Measurements from ENCODE around the gene PBX1. TPM values are rescaled to one million over a fixed set of nuclear protein-coding genes. Genes with fewer than 3 reads are reported as not detected.

Gene PBX1
- total and polyA plus RNA-seq, 2 experiments from 2014 or later = 40.0 to 104 TPM

GRCh38 chr1:164895026-164895912, 336.3 kb downstream of the PBX1 start:
- Histone ChIP-seq H3K4me2 (no peak overlapping the region), H3K79me2 (replicated peaks; ENCODE audit: insufficient read depth) (no peaks in the 10 kb centered on the region), H4K20me1 (replicated peaks; ENCODE audit: insufficient read depth) (no peaks in the 10 kb centered on the region), H2AFZ (no peak overlapping the region), H3K9me2 (ENCODE audit: insufficient read depth) (0 out of 2 replicates have a peak, but pooled peaks cover 4% of the 10 kb centered on the region), H3K36me3 (ENCODE audit: insufficient read depth) (no peaks in the 10 kb centered on the region), H3K4me3 (no peak overlapping the region), H3F3A (replicated peaks; ENCODE audit: low read depth) (no peaks in the 10 kb centered on the region), H3K27me3 (ENCODE audit: insufficient read depth) (no peaks in the 10 kb centered on the region), H3K27ac (ENCODE audit: low read depth) (no peak overlapping the region), H3K4me1 (ENCODE audit: insufficient read depth) (no peaks in the 10 kb centered on the region)
- peaks cover 5% of the 10 kb centered on the region; the same call in 1 of the 3 replicates for H3K9me3 Mint-ChIP-seq
- H3K36me3 Mint-ChIP-seq (ENCODE audit: low read depth) = no peaks in the 10 kb centered on the region; the same call in 2 of the 3 replicates
- TF ChIP-seq CTCF (conservative IDR thresholded peaks at IDR 0.05; ENCODE audit: low read depth in 2 of 2) (no peak), NANOG (IDR thresholded peaks at IDR 0.05; ENCODE audit: borderline replicate concordance) (no peak), CREB1 (CRISPR knock-in tag; IDR thresholded peaks at IDR 0.05; ENCODE audit: low read depth) (no peak), EZH2 (IDR thresholded peaks at IDR 0.05; ENCODE audit: low read depth, unreplicated experiment) (no peak), ZNF331 (CRISPR knock-in tag; IDR thresholded peaks at IDR 0.05; ENCODE audit: low read depth) (no peak), ZNF114 (CRISPR knock-in tag; IDR thresholded peaks at IDR 0.05) (no peak), REST (IDR thresholded peaks at IDR 0.05; ENCODE audit: unreplicated experiment) (no peak), STAT1 (IDR thresholded peaks at IDR 0.05; ENCODE audit: unreplicated experiment) (no peak), ETS1 (IDR thresholded peaks at IDR 0.05) (no peak), JUNB (IDR thresholded peaks at IDR 0.05; ENCODE audit: unreplicated experiment) (no peak), EZH2phosphoT487 (IDR thresholded peaks at IDR 0.05; ENCODE audit: unreplicated experiment) (no peak), POLR2AphosphoS5 (IDR thresholded peaks at IDR 0.05; ENCODE audit: low read depth) (no peak)
- TF ChIP-seq, protein P1, sequence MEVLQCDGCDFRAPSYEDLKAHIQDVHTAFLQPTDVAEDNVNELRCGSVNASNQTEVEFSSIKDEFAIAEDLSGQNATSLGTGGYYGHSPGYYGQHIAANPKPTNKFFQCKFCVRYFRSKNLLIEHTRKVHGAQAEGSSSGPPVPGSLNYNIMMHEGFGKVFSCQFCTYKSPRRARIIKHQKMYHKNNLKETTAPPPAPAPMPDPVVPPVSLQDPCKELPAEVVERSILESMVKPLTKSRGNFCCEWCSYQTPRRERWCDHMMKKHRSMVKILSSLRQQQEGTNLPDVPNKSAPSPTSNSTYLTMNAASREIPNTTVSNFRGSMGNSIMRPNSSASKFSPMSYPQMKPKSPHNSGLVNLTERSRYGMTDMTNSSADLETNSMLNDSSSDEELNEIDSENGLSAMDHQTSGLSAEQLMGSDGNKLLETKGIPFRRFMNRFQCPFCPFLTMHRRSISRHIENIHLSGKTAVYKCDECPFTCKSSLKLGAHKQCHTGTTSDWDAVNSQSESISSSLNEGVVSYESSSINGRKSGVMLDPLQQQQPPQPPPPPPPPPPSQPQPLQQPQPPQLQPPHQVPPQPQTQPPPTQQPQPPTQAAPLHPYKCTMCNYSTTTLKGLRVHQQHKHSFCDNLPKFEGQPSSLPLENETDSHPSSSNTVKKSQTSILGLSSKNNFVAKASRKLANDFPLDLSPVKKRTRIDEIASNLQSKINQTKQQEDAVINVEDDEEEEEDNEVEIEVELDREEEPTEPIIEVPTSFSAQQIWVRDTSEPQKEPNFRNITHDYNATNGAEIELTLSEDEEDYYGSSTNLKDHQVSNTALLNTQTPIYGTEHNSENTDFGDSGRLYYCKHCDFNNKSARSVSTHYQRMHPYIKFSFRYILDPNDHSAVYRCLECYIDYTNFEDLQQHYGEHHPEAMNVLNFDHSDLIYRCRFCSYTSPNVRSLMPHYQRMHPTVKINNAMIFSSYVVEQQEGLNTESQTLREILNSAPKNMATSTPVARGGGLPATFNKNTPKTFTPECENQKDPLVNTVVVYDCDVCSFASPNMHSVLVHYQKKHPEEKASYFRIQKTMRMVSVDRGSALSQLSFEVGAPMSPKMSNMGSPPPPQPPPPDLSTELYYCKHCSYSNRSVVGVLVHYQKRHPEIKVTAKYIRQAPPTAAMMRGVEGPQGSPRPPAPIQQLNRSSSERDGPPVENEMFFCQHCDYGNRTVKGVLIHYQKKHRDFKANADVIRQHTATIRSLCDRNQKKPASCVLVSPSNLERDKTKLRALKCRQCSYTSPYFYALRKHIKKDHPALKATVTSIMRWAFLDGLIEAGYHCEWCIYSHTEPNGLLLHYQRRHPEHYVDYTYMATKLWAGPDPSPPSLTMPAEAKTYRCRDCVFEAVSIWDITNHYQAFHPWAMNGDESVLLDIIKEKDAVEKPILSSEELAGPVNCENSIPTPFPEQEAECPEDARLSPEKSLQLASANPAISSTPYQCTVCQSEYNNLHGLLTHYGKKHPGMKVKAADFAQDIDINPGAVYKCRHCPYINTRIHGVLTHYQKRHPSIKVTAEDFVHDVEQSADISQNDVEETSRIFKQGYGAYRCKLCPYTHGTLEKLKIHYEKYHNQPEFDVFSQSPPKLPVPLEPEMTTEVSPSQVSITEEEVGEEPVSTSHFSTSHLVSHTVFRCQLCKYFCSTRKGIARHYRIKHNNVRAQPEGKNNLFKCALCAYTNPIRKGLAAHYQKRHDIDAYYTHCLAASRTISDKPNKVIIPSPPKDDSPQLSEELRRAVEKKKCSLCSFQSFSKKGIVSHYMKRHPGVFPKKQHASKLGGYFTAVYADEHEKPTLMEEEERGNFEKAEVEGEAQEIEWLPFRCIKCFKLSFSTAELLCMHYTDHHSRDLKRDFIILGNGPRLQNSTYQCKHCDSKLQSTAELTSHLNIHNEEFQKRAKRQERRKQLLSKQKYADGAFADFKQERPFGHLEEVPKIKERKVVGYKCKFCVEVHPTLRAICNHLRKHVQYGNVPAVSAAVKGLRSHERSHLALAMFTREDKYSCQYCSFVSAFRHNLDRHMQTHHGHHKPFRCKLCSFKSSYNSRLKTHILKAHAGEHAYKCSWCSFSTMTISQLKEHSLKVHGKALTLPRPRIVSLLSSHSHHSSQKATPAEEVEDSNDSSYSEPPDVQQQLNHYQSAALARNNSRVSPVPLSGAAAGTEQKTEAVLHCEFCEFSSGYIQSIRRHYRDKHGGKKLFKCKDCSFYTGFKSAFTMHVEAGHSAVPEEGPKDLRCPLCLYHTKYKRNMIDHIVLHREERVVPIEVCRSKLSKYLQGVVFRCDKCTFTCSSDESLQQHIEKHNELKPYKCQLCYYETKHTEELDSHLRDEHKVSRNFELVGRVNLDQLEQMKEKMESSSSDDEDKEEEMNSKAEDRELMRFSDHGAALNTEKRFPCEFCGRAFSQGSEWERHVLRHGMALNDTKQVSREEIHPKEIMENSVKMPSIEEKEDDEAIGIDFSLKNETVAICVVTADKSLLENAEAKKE (CRISPR knock-in tag; IDR thresholded peaks at IDR 0.05) = no peak
- no peak overlapping the region for H3K4me3 Mint-ChIP-seq
- DNase-seq (ENCODE audit: low spot score) (no peak), ATAC-seq (no peak)
- H3K27me3 Mint-ChIP-seq (ENCODE audit: insufficient read depth, low read depth, poor library complexity) = no peaks in the 10 kb centered on the region
- H3K27ac Mint-ChIP-seq = no peak overlapping the region
- 0 out of 3 replicates have a peak, but pooled peaks cover 2% of the 10 kb centered on the region for H3K4me1 Mint-ChIP-seq

All from GM23338 (cell line).